ENCODE measurements around the gene ADPRHL1.

The ADPRHL1 gene

GRCh38 chr13:113452942-113453901 is at the start of gene ADPRHL1:
ADPRHL1 (minus strand) TSS chr13:113453488; CDS start chr13:113453437, 51 bp downstream.
- DNase-seq: no peak

GRCh38 chr13:113502686-113503085 is 49.4 kb upstream of the ADPRHL1 start:
- DNase-seq: no peak

- no peak for DNase-seq
These were observed 47.4 kb upstream of the ADPRHL1 start for GRCh38 chr13:113500530-113501265.

GRCh38 chr13:113499936-113500335 is 46.6 kb upstream of the ADPRHL1 start:
- no peak for DNase-seq

GRCh38 chr13:113498905-113499304 is 45.6 kb upstream of the ADPRHL1 start:
- no peak for DNase-seq

- no peak for DNase-seq
These were observed 43.9 kb upstream of the ADPRHL1 start for GRCh38 chr13:113497217-113497616.

GRCh38 chr13:113495494-113496210 is 42.4 kb upstream of the ADPRHL1 start:
- no peak for DNase-seq

- no peak for DNase-seq
These were observed 40.1 kb upstream of the ADPRHL1 start for GRCh38 chr13:113493315-113493951.

- DNase-seq: no peak
These were observed 38.7 kb upstream of the ADPRHL1 start for GRCh38 chr13:113491982-113492381.

GRCh38 chr13:113491418-113491883 is 38.2 kb upstream of the ADPRHL1 start:
- no peak for DNase-seq

GRCh38 chr13:113490496-113491417 is 37.5 kb upstream of the ADPRHL1 start, which contains the start of gene DCUN1D2:
DCUN1D2 (minus strand) TSS chr13:113490711; CDS start chr13:113490669, 42 bp downstream.
- DNase-seq: peak; percentile 46 to 76

GRCh38 chr13:113489549-113490495 is 36.5 kb upstream of the ADPRHL1 start:
- DNase-seq: peak; percentile 26 to 32

- no peak for DNase-seq
These were observed 35.9 kb upstream of the ADPRHL1 start for GRCh38 chr13:113489171-113489548.

GRCh38 chr13:113488283-113488682 is 35.0 kb upstream of the ADPRHL1 start:
- DNase-seq: no peak

GRCh38 chr13:113486698-113487097 is 33.4 kb upstream of the ADPRHL1 start:
- no peak for DNase-seq

- DNase-seq: no peak
These were observed 32.3 kb upstream of the ADPRHL1 start for GRCh38 chr13:113485545-113485944.

- DNase-seq: no peak
These were observed 30.4 kb upstream of the ADPRHL1 start for GRCh38 chr13:113483504-113484293.

GRCh38 chr13:113483081-113483480 is 29.8 kb upstream of the ADPRHL1 start:
- no peak for DNase-seq

GRCh38 chr13:113479179-113479578 is 25.9 kb upstream of the ADPRHL1 start:
- no peak for DNase-seq
